Hematopoietic multipotent progenitor cell treated with erythropoietin and hydrocortisone succinate and interleukin-3 and kit ligand, for 6 days (in vitro differentiated cells): ENCODE results near the gene METTL15.
"Not testable (repeated sequence)": the region's sequence is repeated elsewhere in the genome, so short reads cannot be mapped to it uniquely, and the experiment has no call there.

ENCODE experiments used
- DNase-seq: peaks from one replicate; pipeline ENCODE4 v3.0.0-alpha.2; 2015

The METTL15 gene

GRCh38 chr11:28110821-28111200, 2.6 kb downstream of the METTL15 start:
- DNase-seq = peak; percentile 38

DNA sequence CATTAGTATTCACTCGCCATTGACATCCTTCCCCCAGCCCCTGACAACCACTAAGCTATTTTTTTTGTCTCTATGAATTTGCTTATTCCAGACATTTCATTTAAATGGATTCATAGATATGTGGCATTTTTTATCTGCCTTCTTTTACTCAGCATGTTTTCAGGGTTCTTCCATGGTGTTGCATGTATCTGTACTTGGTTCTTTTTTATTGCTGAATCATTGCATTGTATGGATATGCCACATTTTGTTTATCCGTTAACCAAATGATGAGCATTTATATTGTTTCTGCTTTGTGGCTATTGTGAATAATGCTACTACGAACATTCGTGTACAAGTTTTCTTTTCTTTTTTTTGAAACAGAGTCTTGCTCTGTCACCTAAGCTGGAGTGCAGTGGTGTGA, 5.9 kb downstream of the METTL15 start:
- DNase-seq = no peak

GRCh38 chr11:28114731-28115130, 6.5 kb downstream of the METTL15 start:
- no peak for DNase-seq

DNA sequence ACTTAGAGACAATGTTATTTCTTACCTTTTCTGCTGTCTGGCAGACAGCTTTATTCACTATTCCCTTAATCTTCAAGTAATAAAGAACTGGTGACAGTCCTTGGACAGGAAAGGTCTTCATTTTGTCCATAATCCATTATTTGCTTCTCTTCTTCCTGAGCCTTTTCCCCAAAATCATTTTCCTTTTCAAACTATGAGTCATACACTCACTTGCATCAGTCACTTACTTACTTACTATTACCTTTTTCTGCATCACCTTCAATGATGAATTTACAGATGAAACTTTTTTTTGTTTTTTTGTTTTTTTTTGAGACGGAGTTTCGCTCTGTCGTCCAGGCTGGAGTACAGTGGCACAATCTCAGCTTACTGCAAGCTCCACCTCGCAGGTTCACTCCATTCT, 9.5 kb downstream of the METTL15 start:
- no peak for DNase-seq

- DNase-seq = no peak
These were observed 15.0 kb downstream of the METTL15 start for GRCh38 chr11:28123151-28123581.

GRCh38 chr11:28132548-28132947, 24.4 kb downstream of the METTL15 start:
- no peak for DNase-seq

DNA sequence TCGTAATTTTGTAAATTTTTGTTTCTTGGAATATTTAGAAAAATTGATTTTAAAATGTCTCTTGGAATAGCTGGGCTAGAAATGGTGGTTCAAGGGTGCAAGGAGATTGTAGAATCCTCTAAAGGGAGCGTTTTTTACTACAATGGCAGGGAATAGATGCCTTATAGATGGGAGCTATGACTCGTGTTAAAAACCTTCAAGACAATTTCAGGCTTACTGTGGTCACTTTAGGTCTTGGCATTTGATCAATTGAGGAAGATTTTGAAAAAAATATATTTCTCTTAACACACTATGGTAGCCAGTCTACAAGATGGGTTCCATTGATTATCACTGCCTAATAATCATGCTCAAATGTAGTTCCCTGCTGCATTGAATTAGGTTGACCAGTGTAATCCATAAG, 25.0 kb downstream of the METTL15 start:
- no peak for DNase-seq

DNA sequence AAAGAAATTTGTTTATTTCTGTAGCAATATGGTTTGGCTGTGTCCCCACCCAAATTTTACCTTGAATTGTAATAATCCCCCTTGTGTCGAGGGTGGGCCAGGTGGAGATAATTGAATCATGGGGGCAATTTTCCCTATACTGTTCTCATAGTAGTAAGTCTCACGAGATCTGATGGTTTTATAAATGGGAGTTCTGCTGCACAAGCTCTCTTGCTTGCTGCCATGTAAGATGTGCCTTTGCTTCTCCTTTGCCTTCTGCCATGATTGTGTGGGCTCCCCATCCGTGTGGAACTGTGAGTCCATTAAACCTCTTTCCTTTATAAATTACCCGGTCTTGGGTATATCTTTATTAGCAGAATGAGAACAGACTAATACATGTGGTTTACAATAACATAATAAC, 28.0 kb downstream of the METTL15 start:
- DNase-seq = not testable (repeated sequence)

- peak; percentile 86 for DNase-seq
These were observed 29.2 kb downstream of the METTL15 start for GRCh38 chr11:28137366-28137765.

DNA sequence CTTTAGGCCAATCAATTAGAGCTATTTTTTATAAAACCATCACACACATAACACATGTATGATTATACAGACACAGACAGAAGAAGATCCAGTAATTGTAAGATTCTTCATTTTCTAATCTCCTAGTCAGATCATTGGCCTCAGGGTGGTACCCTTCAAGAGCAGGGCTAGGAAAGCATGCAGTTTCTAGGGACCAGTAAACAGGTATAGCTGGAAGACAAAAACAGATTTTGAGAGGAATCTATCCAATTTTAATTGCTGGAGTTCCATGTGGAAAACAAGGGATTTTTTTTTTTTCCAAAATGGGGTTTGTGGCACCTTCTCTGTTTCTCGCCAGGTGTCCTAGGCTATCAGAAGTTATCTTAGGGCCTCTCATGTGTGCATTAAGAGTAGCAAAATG, 29.6 kb downstream of the METTL15 start:
- DNase-seq = peak; percentile 36

DNA sequence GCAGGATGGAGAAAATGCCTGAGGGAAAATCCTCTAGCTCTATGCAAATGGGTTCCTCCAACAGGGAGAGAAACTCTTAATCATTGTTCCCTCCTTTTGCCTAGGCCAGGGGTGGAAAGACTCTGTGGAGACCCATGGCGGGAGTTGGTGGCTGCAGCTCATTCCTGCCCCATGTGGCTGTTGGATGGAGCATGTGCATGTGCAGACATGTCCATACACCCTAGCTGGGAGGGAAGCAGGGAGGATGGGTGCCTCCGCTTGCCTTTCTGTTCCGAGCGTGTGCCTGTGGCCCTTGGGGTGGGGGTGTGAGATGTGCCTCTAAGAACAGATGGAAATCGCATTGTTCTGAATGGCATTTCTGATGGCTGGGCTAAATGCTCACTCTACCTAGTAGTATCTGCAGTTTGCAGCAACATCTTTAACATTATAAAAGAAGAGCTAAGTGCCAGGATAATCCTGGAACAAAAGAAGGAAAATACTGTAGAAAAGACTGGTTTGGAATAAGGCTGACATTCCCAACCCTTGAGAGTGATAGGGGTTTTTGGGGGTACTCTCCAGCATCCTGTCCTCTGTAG, 31.7 kb downstream of the METTL15 start:
- DNase-seq = no peak

GRCh38 chr11:28140689-28141455, 32.7 kb downstream of the METTL15 start:
- DNase-seq = peak; percentile 25

GRCh38 chr11:28142724-28143123, 34.5 kb downstream of the METTL15 start:
- DNase-seq = peak; percentile 9

DNA sequence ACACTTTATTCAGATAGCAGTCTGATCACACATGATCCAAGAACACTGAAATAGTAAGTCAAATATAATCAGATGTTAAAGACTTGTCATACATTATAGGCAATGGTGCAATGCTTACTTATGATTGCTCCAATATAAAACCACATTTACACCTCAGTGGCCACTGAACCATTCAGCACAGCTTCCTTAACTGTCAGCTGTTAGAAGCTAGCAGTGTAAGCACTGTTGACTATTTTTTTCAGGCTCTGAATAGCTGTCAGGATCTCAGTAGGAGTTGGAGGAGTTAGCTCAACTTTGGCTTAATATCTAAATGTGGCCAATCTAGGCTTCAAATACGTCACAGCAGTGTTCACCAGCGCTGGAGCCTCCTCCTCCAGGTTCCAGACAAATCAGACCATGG, 36.6 kb downstream of the METTL15 start:
- DNase-seq = peak; percentile 23

DNA sequence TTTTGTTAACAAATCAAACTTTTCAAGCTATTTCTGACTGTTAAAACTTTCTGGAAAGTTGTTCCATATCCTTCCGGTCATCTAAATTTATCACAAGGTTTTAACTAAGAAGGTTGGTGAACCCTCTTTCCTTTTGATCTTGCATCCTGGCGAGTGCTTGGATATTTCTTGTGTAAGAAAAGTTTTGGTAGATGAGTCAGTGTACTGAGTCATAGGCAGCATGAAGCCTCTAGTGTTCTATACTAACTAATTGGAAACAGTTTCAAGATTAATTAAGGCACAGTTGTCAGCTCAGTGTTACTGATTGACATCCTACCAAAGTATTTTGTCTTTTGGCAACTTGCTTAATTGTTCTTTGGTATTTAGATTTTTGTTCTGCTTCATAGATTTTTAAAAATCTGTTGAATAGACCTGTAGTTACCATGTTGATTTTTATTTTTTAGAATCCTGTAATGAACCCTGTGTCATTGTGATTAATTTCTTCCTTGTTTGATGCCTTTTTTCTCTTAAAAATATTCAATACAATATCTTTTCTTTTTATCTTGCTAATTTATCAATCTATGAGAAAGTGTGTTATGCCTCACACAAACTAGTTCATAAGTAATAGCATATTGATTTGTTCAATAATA, 38.0 kb downstream of the METTL15 start:
- DNase-seq = no peak

GRCh38 chr11:28152743-28153142, 44.6 kb downstream of the METTL15 start:
- DNase-seq = no peak

DNA sequence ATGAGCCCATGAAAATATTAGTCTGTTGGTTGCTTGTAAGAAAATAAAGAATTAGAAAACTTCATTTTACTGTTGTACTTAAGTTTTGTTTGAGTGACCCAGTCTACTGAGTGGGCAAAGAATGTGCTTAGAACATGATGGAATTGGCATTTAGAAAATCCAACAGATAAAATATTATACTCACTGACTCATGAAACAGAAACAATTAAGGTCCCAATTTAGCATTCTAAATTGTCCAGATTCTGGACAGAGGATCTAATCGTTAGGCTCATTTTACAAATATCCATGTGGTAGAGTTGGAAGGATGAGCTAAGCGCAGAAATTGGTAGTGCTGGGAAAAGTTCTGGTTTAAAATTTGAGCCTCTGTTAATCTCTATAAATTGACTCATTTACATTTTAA, 45.4 kb downstream of the METTL15 start:
- DNase-seq = no peak

- no peak for DNase-seq
These were observed 60.5 kb downstream of the METTL15 start for GRCh38 chr11:28168718-28169117.

DNA sequence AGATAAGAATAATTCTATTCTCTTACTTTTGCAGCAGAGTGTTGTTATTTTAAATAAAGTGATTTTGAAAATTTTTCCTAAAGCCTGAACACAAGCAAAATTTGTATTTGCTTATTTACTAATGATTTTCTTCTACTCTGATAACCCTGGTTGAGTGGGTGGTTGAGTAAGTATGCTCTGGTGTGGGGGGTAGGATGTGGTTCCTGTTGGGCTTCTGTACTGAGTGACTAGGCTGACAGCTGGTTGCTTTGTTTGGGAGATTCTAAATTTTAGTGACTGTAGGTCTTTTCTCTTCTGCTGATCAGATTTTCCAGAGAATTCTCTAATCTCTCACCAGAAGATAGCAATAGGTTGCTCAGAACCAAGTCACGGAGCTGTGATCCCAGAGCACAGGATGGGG, 61.6 kb downstream of the METTL15 start:
- DNase-seq = peak; percentile 5

- no peak for DNase-seq
These were observed 62.6 kb downstream of the METTL15 start for GRCh38 chr11:28170759-28171158.

- no peak for DNase-seq
These were observed 68.2 kb downstream of the METTL15 start for GRCh38 chr11:28176351-28176750.

DNA sequence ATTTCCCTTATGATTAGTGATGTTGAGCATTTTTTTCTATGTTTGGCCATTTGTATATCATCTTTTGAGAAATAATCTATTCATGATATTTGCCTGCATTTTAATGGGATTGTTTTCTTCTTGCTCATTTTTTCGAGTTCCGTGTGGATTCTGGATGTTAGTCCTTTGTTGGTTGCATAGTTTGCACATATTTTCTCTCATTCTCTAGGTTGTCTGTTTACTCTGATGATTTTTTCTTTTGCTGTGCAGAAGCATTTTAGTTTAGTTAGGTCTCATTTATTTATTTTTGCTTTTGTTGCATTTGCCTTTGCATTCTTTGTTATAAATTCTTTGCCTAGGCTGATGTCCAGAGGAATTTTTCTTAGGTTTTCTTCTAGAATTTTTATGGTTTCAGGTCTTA, 87.3 kb downstream of the METTL15 start:
- no peak for DNase-seq

- DNase-seq = no peak
These were observed 101.7 kb downstream of the METTL15 start for GRCh38 chr11:28209906-28210305.

DNA sequence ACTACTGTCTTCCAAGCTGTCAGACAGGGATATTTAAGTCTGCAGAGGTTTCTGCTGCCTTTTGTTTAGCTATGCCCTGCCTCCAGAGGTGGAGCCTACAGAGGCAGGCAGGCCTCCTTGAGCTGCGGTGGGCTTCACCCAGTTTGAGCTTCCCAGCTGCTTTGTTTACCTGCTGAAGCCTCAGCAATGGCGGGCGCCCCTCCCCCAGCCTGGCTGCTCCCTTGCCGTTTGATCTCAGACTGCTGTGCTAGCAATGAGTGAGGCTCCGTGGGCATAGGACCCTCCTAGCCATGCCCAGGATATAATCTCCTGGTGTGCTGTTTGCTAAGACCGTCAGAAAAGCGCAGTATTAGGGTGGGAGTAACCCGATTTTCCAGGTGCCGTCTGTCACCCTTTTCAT, 113.9 kb downstream of the METTL15 start:
- DNase-seq = not testable (repeated sequence)
